ENCODE measurements around the gene XYLT1. TPM values are rescaled to one million over a fixed set of nuclear protein-coding genes. Genes with fewer than 3 reads are reported as not detected.

Gene XYLT1
- total RNA-seq, 1 experiment from 2014 or later = 7.3 TPM

DNA sequence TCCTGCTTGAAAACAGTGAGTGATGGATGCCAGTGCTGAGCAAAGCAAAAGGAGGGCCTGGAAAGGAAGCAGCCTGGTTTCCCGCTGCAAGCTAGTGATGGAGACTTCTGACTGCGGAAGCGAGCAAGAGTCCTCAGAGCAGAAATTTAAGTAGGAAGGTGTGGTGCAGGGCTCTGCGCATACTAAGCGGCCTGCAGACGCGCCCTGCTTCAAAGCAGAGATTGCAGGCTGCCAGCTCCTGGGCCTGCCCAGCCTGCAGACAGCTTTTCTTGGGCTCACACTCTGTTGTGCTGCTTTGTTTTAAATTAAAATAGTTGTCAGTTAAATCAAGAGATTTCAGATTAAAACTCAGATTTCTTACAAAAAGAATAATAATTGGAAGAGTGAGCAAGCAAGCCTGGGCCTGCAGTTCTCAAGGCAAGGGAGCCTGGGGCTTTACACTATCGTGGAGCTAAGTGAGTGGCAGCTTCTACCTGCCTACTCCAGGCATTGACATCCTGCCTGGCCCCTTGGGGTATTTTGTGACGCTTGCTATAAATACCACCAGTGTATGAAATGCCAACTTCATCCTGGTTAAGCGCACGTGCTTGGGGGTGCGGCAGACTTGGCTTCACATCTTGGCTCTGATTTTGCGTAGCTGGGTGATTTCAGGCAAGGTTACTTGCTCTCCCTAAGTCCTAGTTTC lies 237.3 kb downstream of the XYLT1 start:
- Histone ChIP-seq H3K9me3 (no peaks in the 10 kb centered on the region), H3K27me3 (no peaks in the 10 kb centered on the region), H3K36me3 (peaks cover 9% of the 10 kb centered on the region), H3K4me3 (no peak overlapping the region)
- no peak for DNase-seq

GRCh38 chr16:17232487-17232886 lies 238.3 kb downstream of the XYLT1 start:
- H3K4me3 ChIP-seq = no peak overlapping the region
- peaks cover 8% of the 10 kb centered on the region for H3K36me3 ChIP-seq
- no peaks in the 10 kb centered on the region for H3K9me3 ChIP-seq
- DNase-seq = no peak
- no peaks in the 10 kb centered on the region for H3K27me3 ChIP-seq

DNA sequence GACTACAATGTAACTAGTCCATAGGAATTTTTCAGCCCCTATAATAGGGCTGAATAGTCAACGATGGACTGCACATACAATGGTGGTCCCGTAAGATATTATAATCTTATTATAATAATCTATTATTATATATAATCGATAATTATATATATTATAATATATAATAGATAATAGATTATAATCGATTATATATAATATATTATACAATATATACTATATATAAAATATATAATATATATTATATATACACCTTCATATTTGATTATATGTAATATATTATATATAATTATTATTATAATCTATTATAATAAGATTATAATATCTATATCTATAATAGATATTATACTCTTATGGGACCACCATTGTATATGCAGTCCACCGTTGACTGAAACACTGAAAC lies 238.8 kb downstream of the XYLT1 start:
- Histone ChIP-seq H3K27me3 (no peaks in the 10 kb centered on the region), H3K36me3 (peaks cover 5% of the 10 kb centered on the region; the same call in 1 of the 2 replicates), H3K4me3 (no peak overlapping the region), H3K9me3 (no peaks in the 10 kb centered on the region)
- no peak for DNase-seq

GRCh38 chr16:17230932-17231581 lies 239.7 kb downstream of the XYLT1 start:
- Histone ChIP-seq H3K27me3 (no peaks in the 10 kb centered on the region), H3K9me3 (no peaks in the 10 kb centered on the region), H3K4me3 (no peak overlapping the region), H3K36me3 (no peaks in the 10 kb centered on the region; the same call in 1 of the 2 replicates)
- no peak for DNase-seq

GRCh38 chr16:17229766-17230165 lies 241.0 kb downstream of the XYLT1 start:
- Histone ChIP-seq H3K36me3 (no peaks in the 10 kb centered on the region; the same call in 1 of the 2 replicates), H3K9me3 (no peaks in the 10 kb centered on the region), H3K4me3 (no peak overlapping the region), H3K27me3 (no peaks in the 10 kb centered on the region)
- DNase-seq = no peak

- Histone ChIP-seq H3K27me3 (no peaks in the 10 kb centered on the region), H3K36me3 (no peaks in the 10 kb centered on the region; the same call in none of the 2 replicates)
- DNase-seq = no peak
Observed at GRCh38 chr16:17229131-17229530, 241.6 kb downstream of the XYLT1 start.

GRCh38 chr16:17228708-17229055 lies 242.1 kb downstream of the XYLT1 start:
- no peaks in the 10 kb centered on the region for H3K27me3 ChIP-seq
- no peak overlapping the region for H3K4me3 ChIP-seq
- H3K36me3 ChIP-seq = no peaks in the 10 kb centered on the region; the same call in none of the 2 replicates
- DNase-seq = no peak
- H3K9me3 ChIP-seq = peaks cover 2% of the 10 kb centered on the region; the same call in 1 of the 2 replicates

More at GRCh38 chr16:17229131-17229530, 241.6 kb downstream of the XYLT1 start:
- no peak overlapping the region for H3K4me3 ChIP-seq
- no peaks in the 10 kb centered on the region for H3K9me3 ChIP-seq

- Histone ChIP-seq H3K36me3 (peaks cover 3% of the 10 kb centered on the region), H3K4me3 (no peak overlapping the region), H3K27me3 (no peaks in the 10 kb centered on the region), H3K9me3 (peaks cover 2% of the 10 kb centered on the region; the same call in 1 of the 2 replicates)
- DNase-seq = peak; percentile 7
Observed at GRCh38 chr16:17228048-17228707, 242.6 kb downstream of the XYLT1 start.

- peaks cover 4% of the 10 kb centered on the region for H3K36me3 ChIP-seq
- no peak overlapping the region for H3K4me3 ChIP-seq
- H3K9me3 ChIP-seq = peaks cover 2% of the 10 kb centered on the region; the same call in 1 of the 2 replicates
- no peaks in the 10 kb centered on the region for H3K27me3 ChIP-seq
- DNase-seq = no peak
Observed at GRCh38 chr16:17227278-17227677, 243.5 kb downstream of the XYLT1 start.

GRCh38 chr16:17225541-17225940 lies 245.2 kb downstream of the XYLT1 start:
- Histone ChIP-seq H3K4me3 (no peak overlapping the region), H3K27me3 (no peaks in the 10 kb centered on the region), H3K36me3 (peaks cover 4% of the 10 kb centered on the region), H3K9me3 (peaks cover 2% of the 10 kb centered on the region; the same call in 1 of the 2 replicates)
- no peak for DNase-seq

- no peak overlapping the region for H3K4me3 ChIP-seq
- peaks cover 4% of the 10 kb centered on the region for H3K36me3 ChIP-seq
- H3K27me3 ChIP-seq = no peaks in the 10 kb centered on the region
- H3K9me3 ChIP-seq = peaks cover 2% of the 10 kb centered on the region; the same call in 1 of the 2 replicates
- DNase-seq = peak; percentile 50
Observed at GRCh38 chr16:17224879-17225281, 245.9 kb downstream of the XYLT1 start.

- Histone ChIP-seq H3K36me3 (peaks cover 4% of the 10 kb centered on the region), H3K27me3 (no peaks in the 10 kb centered on the region), H3K4me3 (no peak overlapping the region), H3K9me3 (peaks cover 2% of the 10 kb centered on the region; the same call in 1 of the 2 replicates)
- DNase-seq = no peak
Observed at GRCh38 chr16:17224350-17224749, 246.4 kb downstream of the XYLT1 start.

DNA sequence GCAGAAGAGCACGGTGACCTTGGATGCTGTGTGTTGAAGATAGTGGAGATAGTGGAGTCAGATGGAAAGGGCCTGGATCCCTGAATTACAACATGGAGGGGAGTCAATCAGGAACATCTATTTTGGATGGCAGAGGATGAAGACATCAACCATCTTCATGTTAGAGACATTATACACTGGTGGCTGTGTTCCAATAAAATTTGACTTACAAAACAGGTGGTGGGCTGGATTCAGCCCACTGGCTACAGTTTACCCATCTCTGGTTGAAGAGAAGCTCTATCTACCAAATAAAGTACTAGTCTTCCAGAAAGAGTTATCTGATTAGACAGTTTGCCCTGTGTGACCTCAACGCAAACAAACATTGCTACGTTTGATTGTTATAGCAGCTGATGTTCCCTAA lies 247.2 kb downstream of the XYLT1 start:
- no peak for DNase-seq
- Histone ChIP-seq H3K4me3 (no peak overlapping the region), H3K36me3 (peaks cover 4% of the 10 kb centered on the region), H3K9me3 (peaks cover 2% of the 10 kb centered on the region; the same call in 1 of the 2 replicates), H3K27me3 (no peaks in the 10 kb centered on the region)

DNA sequence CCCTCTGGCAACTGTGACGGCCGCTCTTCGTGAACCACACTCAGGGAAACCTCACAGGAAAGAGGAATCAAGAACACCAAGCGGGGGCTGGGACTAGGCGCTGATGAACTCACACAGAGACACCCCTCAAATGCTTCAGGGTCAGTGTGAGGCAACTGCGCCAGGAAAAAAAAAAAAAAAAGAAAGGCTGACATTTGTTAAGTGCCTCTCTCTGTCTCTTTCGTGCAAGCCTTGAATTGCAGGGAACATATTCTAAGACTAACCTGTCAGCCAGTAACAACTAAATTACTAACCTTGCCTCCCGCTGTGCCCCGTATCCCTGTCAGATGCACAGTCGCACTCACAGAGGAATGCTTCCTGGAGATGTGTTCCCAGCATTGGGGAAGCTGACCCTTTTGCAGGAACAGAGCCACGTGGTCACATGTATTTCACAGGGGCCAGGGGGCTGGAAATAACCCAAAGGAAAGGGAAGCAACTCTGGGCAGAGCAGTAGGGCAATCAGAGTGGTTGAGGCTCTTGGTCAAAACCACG lies 247.8 kb downstream of the XYLT1 start:
- peaks cover 2% of the 10 kb centered on the region; the same call in 1 of the 2 replicates for H3K9me3 ChIP-seq
- peak; percentile 12 for DNase-seq
- peaks cover 4% of the 10 kb centered on the region for H3K36me3 ChIP-seq
- H3K27me3 ChIP-seq = no peaks in the 10 kb centered on the region
- no peak overlapping the region for H3K4me3 ChIP-seq

GRCh38 chr16:17219991-17220390 lies 250.8 kb downstream of the XYLT1 start:
- Histone ChIP-seq H3K27me3 (no peaks in the 10 kb centered on the region), H3K4me3 (no peak overlapping the region), H3K9me3 (peaks cover 2% of the 10 kb centered on the region; the same call in 1 of the 2 replicates), H3K36me3 (peaks cover 4% of the 10 kb centered on the region)
- DNase-seq = no peak

GRCh38 chr16:17215936-17216335 lies 254.8 kb downstream of the XYLT1 start:
- no peak overlapping the region for H3K4me3 ChIP-seq
- no peak for DNase-seq
- H3K36me3 ChIP-seq = peaks cover 5% of the 10 kb centered on the region; the same call in 1 of the 2 replicates
- H3K27me3 ChIP-seq = no peaks in the 10 kb centered on the region
- H3K9me3 ChIP-seq = no peaks in the 10 kb centered on the region; the same call in 1 of the 2 replicates

- H3K9me3 ChIP-seq = no peaks in the 10 kb centered on the region; the same call in 1 of the 2 replicates
- H3K27me3 ChIP-seq = no peaks in the 10 kb centered on the region
- peaks cover 5% of the 10 kb centered on the region; the same call in 1 of the 2 replicates for H3K36me3 ChIP-seq
- DNase-seq = no peak
- no peak overlapping the region for H3K4me3 ChIP-seq
Observed at GRCh38 chr16:17215306-17215705, 255.5 kb downstream of the XYLT1 start.

All from MG63 (cell line).